GM06990 (cell line): ENCODE data around the gene RNF144A.

Source experiments
- DNase-seq: peaks from one replicate; pipeline ENCODE4 v3.0.0-alpha.2; 2011; ENCODE audit not compliant: insufficient read length; ENCODE audit errors: extremely low read depth
- H3K27me3 ChIP-seq: replicated peaks from 2 replicates; pipeline ENCODE4 v1.6.0; 2011; ENCODE audit warnings: low read length; ENCODE audit not compliant: control insufficient read depth, insufficient read depth
- H3K36me3 ChIP-seq: 2 replicates; pipeline ENCODE4 v1.5.1; 2011; ENCODE audit warnings: low read length; ENCODE audit not compliant: control insufficient read depth, insufficient read depth
- H3K4me3 ChIP-seq: replicated peaks from 2 replicates; pipeline ENCODE4 v1.5.1; 2011; ENCODE audit warnings: low read depth, mild to moderate bottlenecking, control low read depth, low read length
- CTCF ChIP-seq: IDR thresholded peaks from 2 replicates; pipeline ENCODE4 v1.5.1; 2011; ENCODE audit warnings: low read length, control low read depth, mild to moderate bottlenecking, inconsistent platforms; ENCODE audit not compliant: insufficient read depth, poor library complexity, severe bottlenecking

Gene RNF144A

GRCh38 chr2:6963727-6964126 is 46.5 kb downstream of the RNF144A start:
- H3K4me3 ChIP-seq, result no peak overlapping the region
- H3K36me3 ChIP-seq, result no peaks in the 10 kb centered on the region
- H3K27me3 ChIP-seq, result no peaks in the 10 kb centered on the region
- no peak for DNase-seq
- TF ChIP-seq CTCF, result no peak

- Histone ChIP-seq H3K36me3 (no peaks in the 10 kb centered on the region), H3K27me3 (no peaks in the 10 kb centered on the region), H3K4me3 (no peak overlapping the region)
- no peak for TF ChIP-seq CTCF
- no peak for DNase-seq
These were observed 48.0 kb downstream of the RNF144A start for GRCh38 chr2:6965071-6965795.

GRCh38 chr2:6966446-6966940 is 49.3 kb downstream of the RNF144A start:
- no peak for TF ChIP-seq CTCF
- Histone ChIP-seq H3K27me3 (no peaks in the 10 kb centered on the region), H3K4me3 (no peak overlapping the region), H3K36me3 (no peaks in the 10 kb centered on the region)
- DNase-seq, result no peak

GRCh38 chr2:6967301-6967700 is 50.1 kb downstream of the RNF144A start:
- DNase-seq, result no peak
- H3K4me3 ChIP-seq, result no peak overlapping the region
- no peaks in the 10 kb centered on the region for H3K27me3 ChIP-seq
- H3K36me3 ChIP-seq, result no peaks in the 10 kb centered on the region
- no peak for TF ChIP-seq CTCF

- DNase-seq, result no peak
These were observed 51.3 kb downstream of the RNF144A start for GRCh38 chr2:6968319-6969100.

More at GRCh38 chr2:6968319-6969100, 51.3 kb downstream of the RNF144A start:
- no peaks in the 10 kb centered on the region for H3K36me3 ChIP-seq
- no peaks in the 10 kb centered on the region for H3K27me3 ChIP-seq
- H3K4me3 ChIP-seq, result no peak overlapping the region
- peak; percentile 27 for TF ChIP-seq CTCF
